KMS-11 (cell line): ENCODE results near the gene PRR23A.
A peak's percentile ranks its signal among the peaks of the same experiment; 100 is the strongest.

ENCODE experiments used
- H2AFZ ChIP-seq: fragments of 200-600 bp; sonication (generic); 2 replicates; pipeline ENCODE4 v1.6.1; 2016; ENCODE audit warnings: antibody characterized with exemption, mixed run types, low read depth
- H3K27ac ChIP-seq: fragments of 200-600 bp; sonication (generic); 2 replicates; pipeline ENCODE4 v1.6.1; 2016; ENCODE audit warnings: mild to moderate bottlenecking, mixed run types
- H3K27me3 ChIP-seq: fragments of 200-600 bp; sonication (generic); 2 replicates; pipeline ENCODE4 v1.6.1; 2017; ENCODE audit warnings: mild to moderate bottlenecking, low read depth, mixed run types, moderate library complexity; ENCODE audit not compliant: insufficient read depth
- H3K36me3 ChIP-seq: fragments of 200-600 bp; sonication (generic); 2 replicates; pipeline ENCODE4 v1.6.1; 2017; ENCODE audit warnings: mild to moderate bottlenecking, mixed run types; ENCODE audit not compliant: insufficient read depth
- H3K4me1 ChIP-seq: fragments of 200-600 bp; sonication (generic); 2 replicates; pipeline ENCODE4 v1.6.1; 2016; ENCODE audit warnings: mild to moderate bottlenecking, low read depth, mixed run types; ENCODE audit not compliant: poor library complexity, severe bottlenecking
- H3K4me2 ChIP-seq: fragments of 200-600 bp; sonication (generic); 2 replicates; pipeline ENCODE4 v1.7.0; 2016; ENCODE audit warnings: mild to moderate bottlenecking, mixed run types
- H3K4me3 ChIP-seq: fragments of 200-600 bp; sonication (generic); IDR thresholded peaks from 2 replicates; pipeline ENCODE4 v1.6.1; 2017; ENCODE audit warnings: low read depth, low read length, mixed read lengths; ENCODE audit not compliant: insufficient read depth
- H3K79me2 ChIP-seq: fragments of 200-600 bp; sonication (generic); 2 replicates; pipeline ENCODE4 v1.6.1; 2016; ENCODE audit warnings: low read depth, mixed run types; ENCODE audit not compliant: insufficient read depth
- H3K9ac ChIP-seq: fragments of 200-600 bp; sonication (generic); 2 replicates; pipeline ENCODE4 v1.6.1; 2016; ENCODE audit warnings: mild to moderate bottlenecking, mixed run types
- H4K20me1 ChIP-seq: fragments of 200-600 bp; sonication (generic); 2 replicates; pipeline ENCODE4 v1.6.1; 2016; ENCODE audit warnings: mild to moderate bottlenecking, mixed run types; ENCODE audit not compliant: insufficient read depth
- TF ChIP-seq, protein P1 (sequence below): fragments of 200-600 bp; sonication (generic); conservative IDR thresholded peaks from 2 replicates; pipeline ENCODE4 v1.6.1; 2017; ENCODE audit warnings: low read depth, mild to moderate bottlenecking, antibody characterized with exemption, low read length, moderate library complexity, mixed read lengths

The PRR23A gene

DNA sequence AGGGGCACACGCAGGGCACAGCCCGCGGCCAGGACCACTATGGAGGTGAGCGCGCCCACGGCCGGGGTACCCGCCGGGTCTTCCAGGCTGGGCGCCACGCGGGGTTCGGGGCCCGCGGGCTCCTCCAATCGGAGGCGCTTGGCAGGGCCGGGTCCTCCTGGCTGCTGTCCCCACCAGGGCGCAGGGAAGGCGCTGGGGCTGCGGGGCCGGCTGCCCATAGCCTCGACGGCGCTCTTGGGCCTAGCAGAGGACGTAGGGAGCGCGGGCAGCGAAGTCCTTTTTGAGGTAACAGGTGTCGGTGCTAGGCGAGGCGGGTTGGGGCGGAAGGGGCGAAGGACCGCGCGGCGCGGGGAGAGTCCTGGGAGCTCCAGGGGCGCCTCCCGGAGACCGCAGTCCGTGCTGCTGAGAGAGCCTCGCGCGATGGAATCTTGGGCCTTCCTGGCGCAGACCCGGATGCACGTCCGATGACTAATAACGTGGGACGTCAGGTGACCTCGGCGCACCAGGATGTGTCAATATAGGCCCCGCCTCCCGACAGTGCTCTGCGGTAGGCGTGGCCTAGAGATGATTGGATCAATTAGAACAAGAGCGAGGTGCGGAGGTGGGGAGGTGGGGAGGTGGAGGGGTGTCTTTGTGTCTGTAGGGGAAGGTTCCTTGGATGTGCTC, at the start of gene PRR23A:
PRR23A (minus strand) TSS at position 218 of the 666 bp plus-strand sequence; CDS start at position 218, 0 bp downstream.
- Histone ChIP-seq H4K20me1 (no peaks in the 10 kb centered on the region), H3K27me3 (no peaks in the 10 kb centered on the region), H3K27ac (no peak within 1 kb of the TSS), H3K4me1 (no peaks in the 10 kb centered on the region), H3K79me2 (no peaks in the 10 kb centered on the region), H2AFZ (no peak within 1 kb of the TSS), H3K4me3 (no peak within 1 kb of the TSS), H3K9ac (no peak within 1 kb of the TSS), H3K36me3 (no peaks in the 10 kb centered on the region), H3K4me2 (no peak within 1 kb of the TSS)
- TF ChIP-seq, protein P1, sequence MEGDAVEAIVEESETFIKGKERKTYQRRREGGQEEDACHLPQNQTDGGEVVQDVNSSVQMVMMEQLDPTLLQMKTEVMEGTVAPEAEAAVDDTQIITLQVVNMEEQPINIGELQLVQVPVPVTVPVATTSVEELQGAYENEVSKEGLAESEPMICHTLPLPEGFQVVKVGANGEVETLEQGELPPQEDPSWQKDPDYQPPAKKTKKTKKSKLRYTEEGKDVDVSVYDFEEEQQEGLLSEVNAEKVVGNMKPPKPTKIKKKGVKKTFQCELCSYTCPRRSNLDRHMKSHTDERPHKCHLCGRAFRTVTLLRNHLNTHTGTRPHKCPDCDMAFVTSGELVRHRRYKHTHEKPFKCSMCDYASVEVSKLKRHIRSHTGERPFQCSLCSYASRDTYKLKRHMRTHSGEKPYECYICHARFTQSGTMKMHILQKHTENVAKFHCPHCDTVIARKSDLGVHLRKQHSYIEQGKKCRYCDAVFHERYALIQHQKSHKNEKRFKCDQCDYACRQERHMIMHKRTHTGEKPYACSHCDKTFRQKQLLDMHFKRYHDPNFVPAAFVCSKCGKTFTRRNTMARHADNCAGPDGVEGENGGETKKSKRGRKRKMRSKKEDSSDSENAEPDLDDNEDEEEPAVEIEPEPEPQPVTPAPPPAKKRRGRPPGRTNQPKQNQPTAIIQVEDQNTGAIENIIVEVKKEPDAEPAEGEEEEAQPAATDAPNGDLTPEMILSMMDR, result no peak

DNA sequence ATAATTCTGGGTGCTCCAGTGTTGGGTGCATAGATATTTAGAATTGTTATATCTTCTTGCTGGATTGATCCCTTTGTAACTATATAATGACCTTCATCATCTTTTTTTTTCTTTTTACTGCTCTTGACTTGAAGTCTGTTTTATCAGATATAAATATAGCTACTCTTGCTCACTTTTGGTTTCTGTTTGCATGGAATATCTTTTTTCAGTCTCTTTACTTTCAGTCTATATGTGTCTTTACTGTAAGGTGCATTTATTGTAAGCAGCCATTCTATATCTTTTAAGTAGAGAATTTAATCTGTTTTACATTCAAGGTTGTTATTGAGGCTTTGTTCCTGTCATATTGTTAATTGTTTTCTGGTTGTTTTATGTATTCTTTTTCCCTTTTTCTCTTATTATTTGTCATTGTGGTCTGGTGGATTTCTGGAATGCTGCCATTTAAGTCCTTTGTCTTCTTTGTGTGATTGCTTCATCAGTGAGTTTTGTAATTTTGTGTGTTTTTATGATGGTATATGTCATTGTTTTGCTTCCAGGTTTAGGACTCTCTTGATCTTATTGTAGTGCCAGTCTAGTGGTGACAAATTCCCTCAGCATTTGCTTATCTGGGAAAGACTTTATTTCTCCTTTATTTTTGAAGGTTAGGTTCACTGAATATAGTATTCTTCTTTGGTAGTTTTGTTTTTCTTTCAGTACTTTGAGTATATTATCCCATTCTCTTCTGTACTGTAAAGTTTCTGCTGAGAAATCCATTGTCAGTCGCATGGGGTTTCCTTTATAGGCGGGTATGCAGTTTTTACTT, 46.9 kb upstream of the PRR23A start:
- Histone ChIP-seq H3K4me3 (no peak overlapping the region), H3K36me3 (no peaks in the 10 kb centered on the region), H3K27ac (peak overlapping the region; percentile 21; the same call in 1 of the 2 replicates), H3K9ac (no peak overlapping the region), H3K27me3 (no peaks in the 10 kb centered on the region), H2AFZ (peak overlapping the region; percentile 5; the same call in 1 of the 2 replicates), H3K4me2 (peak overlapping the region; percentile 29; the same call in 1 of the 2 replicates), H4K20me1 (no peaks in the 10 kb centered on the region; the same call in 1 of the 2 replicates), H3K79me2 (no peaks in the 10 kb centered on the region), H3K4me1 (peaks cover 12% of the 10 kb centered on the region)
- TF ChIP-seq, protein P1, result no peak

DNA sequence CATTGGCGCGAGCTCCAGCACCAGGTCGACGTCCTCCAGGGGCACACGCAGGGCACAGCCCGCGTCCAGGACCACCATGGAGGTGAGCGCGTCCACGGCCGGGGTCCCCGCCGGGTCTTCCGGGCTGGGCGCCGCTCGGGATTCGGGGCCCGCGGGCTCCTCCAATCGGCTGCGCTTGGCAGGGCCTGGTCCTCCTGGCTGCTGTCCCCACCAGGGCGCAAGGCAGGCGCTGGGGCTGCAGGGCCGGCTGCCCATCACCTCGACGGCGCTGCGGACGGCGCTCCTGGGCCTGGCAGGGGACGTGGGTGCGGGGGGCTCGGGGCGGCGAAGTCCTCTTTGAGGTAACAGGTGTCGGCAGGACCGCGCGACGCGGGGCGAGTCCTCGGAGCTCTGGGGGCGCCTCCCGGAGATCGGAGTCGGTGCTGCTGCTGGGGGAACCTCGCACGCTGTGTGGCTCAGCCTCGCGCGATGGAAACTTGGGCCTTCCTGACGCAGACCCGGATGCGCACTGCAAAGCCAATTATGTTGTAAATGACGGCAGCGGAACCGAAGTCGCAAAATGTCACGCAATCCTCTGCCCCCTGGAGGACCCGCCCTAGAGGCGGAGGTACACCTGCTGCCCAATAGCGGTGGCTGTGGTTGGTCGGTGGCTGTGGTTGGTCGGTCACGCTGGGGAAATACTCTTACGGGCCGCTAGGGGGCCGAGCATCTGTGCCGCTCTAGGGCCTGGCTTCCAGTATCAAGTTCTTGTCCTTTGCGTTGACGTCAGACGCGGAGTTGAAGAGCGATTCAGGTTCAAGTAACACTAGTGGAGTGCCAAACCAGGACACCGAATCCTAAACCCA, 38.5 kb upstream of the PRR23A start, which contains the start of gene PRR23C:
PRR23C (minus strand) TSS at position 527 of the 845 bp plus-strand sequence; CDS start at position 255, 272 bp downstream.
- TF ChIP-seq, protein P1, result 0 out of 2 replicates have a peak, but pooled peaks have one; percentile 21
- Histone ChIP-seq H3K27me3 (no peaks in the 10 kb centered on the region), H3K79me2 (no peaks in the 10 kb centered on the region)

DNA sequence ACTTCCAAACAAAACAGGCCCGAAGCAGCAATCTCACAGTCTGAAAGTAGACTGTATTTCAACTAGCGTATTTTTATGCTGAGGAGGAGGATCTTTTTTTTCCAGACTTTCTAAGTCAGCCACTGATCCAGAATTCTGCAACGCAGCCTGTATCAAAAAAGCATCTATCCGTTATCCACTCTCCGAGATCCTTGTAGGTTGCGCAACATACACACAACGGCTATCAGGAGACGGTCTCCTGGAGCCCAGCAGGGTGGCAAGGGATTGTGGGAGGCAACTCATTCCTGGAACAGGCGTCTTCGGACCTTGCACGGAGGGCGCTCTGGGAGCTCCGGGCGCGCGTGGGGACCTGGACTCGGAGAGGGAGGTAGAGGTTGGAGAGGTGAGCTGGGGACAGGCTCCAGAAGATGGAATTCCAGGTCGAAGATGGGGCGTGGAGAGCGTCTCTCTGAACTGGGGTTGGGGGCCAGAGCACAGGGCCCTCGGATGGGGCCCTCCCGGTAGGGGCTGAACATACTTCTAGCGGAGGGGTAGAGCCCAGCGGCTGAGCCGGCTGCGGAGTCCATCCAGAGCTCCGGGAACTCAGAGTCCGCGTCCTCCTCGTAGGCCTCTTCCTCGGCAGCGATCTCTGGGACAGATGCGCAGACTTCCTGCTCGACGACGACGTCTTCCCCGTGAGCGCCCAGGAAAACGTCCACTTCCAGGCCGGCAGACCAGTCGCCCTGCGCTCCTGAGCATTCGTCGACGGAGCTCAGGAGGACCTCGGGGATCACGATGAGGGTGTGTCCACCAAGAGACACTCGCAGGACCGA, 37.7 kb upstream of the PRR23A start:
- H3K79me2 ChIP-seq, result no peaks in the 10 kb centered on the region
- no peaks in the 10 kb centered on the region for H3K36me3 ChIP-seq
- H3K27ac ChIP-seq, result no peak overlapping the region
- no peaks in the 10 kb centered on the region for H3K27me3 ChIP-seq
- TF ChIP-seq, protein P1, result no peak
- no peak overlapping the region for H2AFZ ChIP-seq
- H3K9ac ChIP-seq, result no peak overlapping the region
- H3K4me2 ChIP-seq, result no peak overlapping the region
- no peak overlapping the region for H3K4me3 ChIP-seq
- no peaks in the 10 kb centered on the region; the same call in 1 of the 2 replicates for H4K20me1 ChIP-seq
- no peaks in the 10 kb centered on the region for H3K4me1 ChIP-seq

More for the DNA sequence above, 38.5 kb upstream of the PRR23A start, which contains the start of gene PRR23C:
- H4K20me1 ChIP-seq, result no peaks in the 10 kb centered on the region; the same call in 1 of the 2 replicates
- H3K9ac ChIP-seq, result no peak within 1 kb of the TSS
- H2AFZ ChIP-seq, result no peak within 1 kb of the TSS
- no peak within 1 kb of the TSS for H3K27ac ChIP-seq
- no peak within 1 kb of the TSS for H3K4me3 ChIP-seq
- no peaks in the 10 kb centered on the region for H3K36me3 ChIP-seq
- no peak within 1 kb of the TSS for H3K4me2 ChIP-seq
- H3K4me1 ChIP-seq, result no peaks in the 10 kb centered on the region
